GM10847 (cell line): ENCODE measurements around the gene CELF5.

Experiments used
- POLR2A ChIP-seq: IDR thresholded peaks from 2 replicates; pipeline ENCODE4 v1.6.1; 2011; ENCODE audit not compliant: insufficient read length; ENCODE audit errors: extremely low read depth

The CELF5 gene

DNA sequence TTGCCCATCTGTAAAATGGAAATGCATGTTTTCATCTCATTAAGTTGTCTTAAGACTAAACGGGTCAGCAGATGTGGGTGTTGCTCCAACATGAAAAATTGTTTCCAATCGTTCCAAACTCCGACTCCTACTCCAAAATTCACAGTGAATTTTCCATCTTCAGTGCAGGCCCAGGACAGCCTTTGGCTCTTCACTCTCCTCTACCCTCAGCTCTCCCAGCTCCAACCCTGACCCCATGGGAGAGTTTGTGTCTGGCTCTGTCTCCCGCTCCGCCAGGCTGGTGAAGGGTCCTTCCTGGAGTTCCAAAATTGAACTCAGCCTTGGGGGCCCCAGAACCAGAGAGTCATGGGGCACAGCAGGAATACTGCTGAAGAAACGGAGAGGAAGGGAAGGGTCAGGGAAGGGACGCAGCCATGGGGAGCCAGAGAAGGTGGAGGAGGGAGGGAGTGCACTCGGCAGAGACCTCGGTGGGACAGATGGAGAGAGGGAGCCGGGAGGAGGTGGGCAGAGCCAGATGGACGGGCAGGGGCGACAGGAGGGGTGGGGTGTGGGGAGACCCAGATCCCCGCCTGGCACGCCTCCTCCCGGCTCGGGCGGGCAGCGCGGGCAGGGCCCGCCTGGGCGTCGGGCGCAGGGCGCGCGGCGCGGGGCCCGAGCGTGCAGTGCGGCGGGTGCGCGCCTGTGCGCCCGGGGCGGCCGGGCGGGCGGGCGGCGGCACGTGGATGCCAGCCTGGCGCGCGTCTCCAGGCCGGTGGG lies 45.6 kb downstream of the CELF5 start:
- TF ChIP-seq POLR2A: no peak

DNA sequence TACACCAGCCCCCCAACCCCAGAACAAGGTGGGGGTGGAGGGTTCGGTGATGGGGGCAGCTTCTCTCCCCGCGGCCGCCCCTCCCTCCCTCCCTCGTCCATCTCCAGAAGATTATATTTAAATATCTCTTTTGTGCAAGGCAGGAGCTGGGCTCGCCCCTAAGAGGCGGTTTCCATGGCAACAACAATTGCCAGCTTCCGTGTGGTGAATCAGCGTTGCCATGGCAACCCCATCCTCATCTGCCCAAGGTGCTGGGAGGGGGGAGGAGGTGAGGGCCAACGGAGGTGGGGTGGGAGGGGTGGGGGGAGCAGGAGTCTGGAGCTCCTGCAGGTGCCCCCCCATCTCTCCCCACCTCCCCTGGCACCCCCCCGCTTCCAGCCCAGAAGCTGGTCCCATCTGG lies 46.4 kb downstream of the CELF5 start:
- no peak for TF ChIP-seq POLR2A

DNA sequence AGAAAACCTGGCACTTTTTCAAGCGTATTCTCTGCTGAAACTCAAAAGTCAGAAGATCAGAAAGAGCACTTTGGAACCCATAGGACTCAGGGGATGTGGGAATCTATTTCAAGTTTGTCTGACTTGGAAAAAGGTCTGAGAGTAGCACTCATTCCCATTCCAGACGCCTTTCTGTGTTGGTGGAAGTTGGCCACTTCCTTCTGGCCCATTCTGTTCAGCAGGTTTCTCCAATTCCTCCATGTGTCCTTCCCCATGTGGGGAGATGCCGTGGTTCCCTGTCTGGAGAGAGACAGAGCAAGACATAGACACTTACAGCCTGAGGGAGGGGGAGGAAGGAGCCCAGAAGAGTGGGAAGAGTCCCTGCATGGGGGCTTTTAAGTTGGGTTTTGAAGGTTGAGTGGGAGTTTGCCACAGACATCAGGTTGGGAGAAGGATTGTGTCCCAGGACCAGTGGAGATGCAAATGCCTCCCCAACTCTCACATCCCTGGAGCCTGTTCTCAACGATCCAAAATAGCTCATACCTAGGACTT lies 48.0 kb downstream of the CELF5 start:
- no peak for TF ChIP-seq POLR2A

DNA sequence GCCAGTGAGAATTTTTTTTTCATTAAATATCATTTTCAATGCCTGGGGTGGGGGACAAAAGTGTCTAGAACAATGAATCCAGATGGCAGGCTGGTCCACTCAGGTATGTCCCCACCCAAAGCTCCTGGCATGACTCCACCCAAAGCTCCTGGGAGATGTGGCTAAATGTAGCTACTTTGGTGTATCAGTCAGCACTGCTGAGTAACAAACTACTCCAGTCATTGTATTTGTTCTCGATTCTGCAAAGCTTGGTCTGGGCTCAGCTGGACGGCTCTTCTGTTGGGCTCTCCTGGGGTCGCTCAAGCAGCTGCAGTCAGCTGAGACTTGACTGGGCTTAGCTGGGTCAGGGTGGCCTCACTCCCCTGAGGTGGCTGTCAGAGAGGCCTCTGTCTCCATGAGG lies 48.5 kb downstream of the CELF5 start:
- no peak for TF ChIP-seq POLR2A

DNA sequence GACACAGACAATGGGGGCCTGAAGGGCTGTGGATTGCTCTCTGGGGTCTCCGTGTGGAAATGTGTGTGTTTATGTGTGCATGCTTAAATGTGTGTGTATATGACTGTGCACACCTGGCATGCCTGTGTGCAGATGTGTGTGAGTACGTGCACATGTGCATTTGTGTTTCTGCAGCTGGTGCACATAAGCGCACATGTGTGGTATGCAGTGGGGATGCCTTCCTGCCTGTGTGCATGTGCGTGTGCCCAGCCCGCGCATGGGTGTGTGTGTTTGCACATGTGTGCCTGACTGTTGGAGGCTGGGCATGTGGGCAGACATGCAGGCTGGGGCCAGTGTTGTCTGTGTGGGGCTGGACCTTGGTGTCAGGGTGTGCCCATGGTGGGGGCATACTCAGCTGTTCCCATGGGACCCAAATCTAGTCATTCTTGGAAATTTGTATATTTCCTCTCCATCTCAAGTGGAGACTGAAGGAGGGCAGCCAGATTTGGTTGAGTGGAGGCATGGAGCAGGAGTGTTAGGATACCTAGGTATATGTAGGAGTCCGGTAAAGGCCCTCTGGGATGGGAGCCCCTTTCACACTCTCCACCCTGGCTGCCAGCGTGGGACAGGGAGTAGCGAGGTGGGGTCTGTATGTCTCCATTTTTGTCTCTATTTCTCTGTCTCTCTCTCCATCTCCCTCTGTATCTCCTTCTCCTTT lies 49.9 kb downstream of the CELF5 start:
- TF ChIP-seq POLR2A: no peak

DNA sequence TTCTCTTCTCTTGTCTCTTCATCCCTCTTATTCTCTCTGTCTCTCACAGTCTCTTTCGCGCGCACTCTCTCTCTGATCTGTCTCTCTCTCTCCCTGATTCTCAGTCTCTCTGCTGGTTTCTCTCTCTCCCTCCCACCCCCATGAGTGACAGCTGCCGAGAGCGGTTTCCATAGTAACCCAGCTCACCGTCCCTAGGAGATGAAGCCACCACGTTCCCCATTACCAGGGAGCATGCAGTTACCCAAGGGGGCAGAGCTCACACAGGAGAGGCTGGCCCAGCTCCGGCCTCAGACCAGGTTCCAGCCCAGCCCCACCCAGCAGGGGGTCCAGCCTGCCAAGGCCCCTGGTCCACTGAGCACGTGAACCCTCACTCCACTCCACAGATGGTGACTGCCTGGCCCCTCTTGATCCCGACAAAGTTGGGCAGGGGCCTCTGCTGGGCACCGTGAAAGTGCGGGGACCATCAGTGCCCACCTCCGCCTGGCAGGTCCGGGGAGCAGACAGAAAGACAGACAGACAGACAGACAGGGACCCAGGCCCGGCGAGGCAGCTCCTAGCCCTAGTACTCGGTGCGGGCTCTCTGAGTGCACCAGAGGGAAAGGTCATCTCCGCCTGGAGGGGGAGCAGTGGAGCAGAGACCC lies 50.6 kb downstream of the CELF5 start:
- TF ChIP-seq POLR2A: no peak

DNA sequence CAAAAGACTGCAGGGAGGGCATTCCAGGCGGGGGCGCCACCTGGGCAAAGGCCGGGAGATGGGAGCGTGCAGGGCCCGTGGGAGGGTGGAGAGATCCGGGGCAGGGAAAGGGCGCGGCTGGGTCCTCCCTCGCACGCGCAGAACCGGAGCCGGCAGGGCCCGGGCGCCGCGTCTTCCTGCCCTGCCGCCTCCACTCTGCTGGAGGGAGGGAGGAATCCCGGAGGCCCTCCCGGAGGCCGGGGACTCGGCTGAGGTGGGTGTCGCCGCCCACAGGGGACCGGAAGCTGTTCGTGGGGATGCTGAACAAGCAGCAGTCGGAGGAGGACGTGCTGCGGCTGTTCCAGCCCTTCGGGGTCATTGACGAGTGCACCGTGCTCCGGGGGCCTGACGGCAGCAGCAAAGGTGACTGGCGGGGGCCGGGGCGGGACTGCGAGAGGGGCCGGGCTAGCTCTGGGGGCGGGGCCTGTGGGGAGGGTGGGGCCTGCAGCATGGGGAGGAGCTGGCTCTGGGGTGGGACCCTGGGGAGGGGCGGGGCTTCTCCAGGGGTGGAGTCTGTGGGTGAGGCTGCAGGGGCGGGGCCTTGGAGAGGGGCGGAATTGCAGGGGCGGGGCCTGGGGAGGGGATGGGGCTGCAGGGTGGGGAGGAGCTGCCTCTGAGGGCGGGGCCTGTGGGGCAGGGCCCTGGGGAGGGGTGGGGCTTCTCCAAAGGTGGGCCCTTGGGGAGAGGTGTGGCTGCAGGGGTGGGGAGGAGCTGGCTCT lies 51.3 kb downstream of the CELF5 start:
- TF ChIP-seq POLR2A: no peak

DNA sequence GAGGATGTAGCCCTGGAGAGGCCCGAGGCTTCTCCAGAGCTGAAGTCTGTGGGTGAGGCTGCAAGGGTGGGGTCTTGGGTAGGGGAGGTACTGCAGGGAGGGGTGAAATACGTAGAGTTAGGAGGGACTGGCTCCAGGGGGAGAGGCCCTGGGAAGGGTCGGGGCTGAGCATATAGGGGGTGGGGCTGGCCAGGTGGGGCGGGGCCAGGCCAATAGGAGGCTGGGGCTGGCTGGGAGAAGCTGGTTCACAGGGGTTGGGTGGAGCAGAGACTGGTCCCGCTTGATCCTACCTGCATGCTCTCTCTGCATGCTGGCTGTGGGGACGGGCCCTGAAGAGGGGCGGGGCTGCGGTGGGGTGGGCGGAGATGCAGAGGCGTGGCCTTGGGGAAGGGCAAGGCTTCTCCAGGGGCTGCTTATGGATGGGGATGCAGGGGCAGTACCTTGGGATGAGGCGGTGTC lies 51.9 kb downstream of the CELF5 start:
- no peak for TF ChIP-seq POLR2A

DNA sequence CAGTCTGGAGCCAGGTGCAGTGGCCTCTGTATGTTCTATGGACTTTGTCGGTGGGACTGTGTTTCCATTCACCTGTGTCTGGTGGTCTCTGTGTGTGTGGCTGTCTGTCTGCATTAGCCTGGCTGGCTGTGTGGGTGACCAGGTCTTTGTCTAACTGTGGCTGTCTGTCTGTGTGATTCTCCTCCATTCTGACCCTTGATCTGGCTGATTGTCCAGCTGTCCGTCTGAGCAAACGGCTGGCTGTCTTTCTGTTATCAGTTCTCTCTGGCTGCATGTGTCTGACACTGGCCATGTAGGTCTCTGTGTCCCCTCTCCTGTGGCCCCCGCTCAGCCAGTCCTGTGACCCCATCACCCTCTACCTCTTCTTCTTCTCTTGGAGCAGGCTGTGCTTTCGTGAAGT lies 53.2 kb downstream of the CELF5 start:
- no peak for TF ChIP-seq POLR2A

DNA sequence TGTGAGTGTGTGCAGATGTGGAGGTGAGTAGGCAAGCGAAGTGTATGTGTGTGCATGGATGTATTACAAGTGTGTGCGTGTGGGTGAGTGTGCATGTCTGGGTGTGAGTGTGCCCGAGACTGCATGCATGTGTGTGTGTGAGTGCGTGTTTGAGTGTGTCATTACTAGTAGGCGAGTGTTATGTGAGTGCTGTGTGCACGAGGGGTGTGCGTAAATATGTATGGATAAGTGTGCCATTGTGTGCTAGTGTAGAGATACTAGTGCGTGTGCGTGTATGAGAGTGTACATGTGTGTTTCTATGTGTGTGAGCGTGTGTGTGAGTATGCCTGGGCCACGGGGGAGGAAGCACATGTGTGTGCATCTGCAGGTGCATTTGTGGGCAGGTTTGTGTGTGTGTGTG lies 53.8 kb downstream of the CELF5 start:
- no peak for TF ChIP-seq POLR2A

DNA sequence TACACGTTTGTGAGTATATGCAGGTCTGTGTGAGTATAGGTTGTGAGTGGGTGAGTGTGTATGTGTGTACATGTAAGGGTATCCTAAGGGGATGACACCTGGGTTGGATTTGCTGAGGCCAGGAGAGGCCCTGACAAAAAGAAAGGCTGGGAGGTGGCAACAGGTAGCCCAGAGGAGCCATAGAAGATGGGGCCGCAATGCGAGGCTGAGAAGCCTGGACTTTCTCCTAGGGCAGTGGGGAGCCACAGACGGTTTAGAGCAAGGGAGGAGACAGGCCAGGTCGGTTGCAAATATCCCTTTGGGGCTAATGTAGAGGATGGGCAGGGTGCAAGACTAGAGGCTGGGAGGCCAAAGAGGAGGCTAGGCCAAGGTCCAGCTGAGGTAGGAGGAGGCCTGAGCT lies 54.3 kb downstream of the CELF5 start:
- TF ChIP-seq POLR2A: no peak

DNA sequence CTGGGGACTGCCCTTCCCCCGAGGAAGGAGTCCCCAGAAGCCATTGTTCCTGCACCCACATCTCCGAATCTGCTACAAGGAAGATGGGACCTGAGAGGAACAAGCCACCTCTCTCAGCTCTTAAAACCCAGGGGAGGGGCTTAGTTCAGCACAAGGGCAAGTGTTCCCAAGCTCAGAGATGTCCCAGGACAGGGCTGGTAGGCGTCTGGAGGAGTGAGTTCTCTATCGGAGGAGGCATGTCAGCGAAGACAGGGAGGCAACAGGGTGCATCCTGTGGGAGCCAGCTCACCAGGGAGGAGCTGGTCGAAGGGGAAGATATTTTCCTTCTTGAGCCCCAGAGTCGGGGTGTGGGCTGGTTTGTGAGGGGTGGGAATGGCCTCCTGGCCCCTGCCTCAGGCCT lies 54.8 kb downstream of the CELF5 start:
- no peak for TF ChIP-seq POLR2A

DNA sequence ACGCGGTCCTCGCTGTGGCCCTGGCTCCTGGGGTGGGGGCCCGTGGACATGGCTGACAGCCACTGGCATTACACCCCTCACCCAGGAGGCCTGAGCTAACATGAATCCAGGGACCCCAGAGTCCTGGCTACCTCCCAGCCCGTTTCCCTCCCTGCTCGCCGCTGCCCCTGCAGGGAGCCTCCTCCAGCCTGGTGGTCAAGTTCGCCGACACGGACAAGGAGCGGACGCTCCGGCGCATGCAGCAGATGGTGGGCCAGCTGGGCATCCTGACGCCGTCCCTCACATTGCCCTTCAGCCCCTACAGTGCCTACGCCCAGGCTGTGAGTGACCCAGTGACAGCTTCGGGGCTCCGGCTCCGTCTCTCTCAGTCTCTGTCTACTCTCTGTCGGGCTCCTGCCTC lies 56.6 kb downstream of the CELF5 start:
- no peak for TF ChIP-seq POLR2A

DNA sequence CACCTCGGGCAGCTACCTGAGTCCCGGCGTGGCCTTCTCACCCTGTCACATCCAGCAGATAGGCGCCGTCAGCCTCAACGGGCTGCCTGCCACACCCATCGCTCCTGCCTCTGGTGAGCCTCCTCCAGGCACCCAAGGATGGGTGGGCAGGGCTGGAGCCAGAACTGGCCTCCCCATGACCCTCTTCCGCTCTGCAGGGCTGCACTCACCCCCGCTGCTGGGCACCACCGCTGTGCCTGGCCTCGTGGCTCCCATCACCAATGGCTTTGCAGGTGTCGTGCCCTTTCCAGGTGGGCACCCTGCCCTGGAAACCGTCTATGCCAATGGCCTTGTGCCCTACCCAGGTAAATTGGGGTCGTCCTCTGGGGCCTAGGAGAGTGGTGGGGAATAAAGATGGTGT lies 57.7 kb downstream of the CELF5 start:
- no peak for TF ChIP-seq POLR2A

DNA sequence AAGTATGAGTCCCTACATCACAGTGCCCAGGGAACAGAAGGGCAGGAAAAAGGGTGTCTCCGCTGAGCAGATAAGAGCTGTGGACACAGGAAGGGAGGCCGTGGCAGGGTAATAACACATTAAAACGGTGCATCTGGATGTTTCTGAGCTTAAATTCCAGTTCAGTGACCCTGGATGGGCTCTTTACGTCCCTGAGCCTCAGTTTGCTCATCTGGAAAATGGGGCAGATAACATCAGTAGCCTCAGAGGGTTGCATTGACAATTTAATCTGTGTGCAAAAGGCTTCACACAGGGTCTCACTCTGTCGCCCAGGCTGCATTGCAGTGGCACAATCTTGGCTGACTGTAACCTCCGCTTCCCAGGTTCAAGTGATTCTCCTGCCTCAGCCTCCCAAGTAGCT lies 58.1 kb downstream of the CELF5 start:
- TF ChIP-seq POLR2A: no peak
